Activated T-cell treated with anti-CD3 and anti-CD28 coated beads for 1 hour (primary cell): ENCODE measurements around the gene GALK2.

Experiments
- DNase-seq: peaks from one replicate; pipeline ENCODE4 v3.0.0-alpha.2; 2020; ENCODE audit warnings: low read depth

GALK2 gene

GRCh38 chr15:49169880-49170597 lies at the start of gene GALK2:
GALK2 (plus strand) TSS chr15:49170247; CDS start chr15:49170323, 76 bp downstream.
- peak; percentile 57 for DNase-seq

DNA sequence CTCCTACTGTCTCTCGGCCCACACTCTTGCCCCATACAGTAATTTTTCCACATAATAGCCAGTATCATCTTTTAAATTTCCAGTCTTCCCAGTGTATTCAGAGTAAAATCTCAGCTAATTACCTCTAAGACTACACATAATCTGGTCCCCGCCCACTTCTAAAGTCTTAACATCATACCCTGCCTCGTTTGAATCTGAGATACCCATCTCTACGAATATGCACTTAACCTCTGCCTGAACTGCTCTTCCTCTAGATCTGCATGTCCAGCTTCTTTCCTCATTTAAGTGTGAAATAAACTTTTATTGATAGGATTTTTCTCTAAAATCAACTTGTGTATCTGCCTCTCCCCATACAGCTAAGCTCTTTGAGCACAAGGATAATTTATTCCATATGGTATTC lies 49.2 kb upstream of the GALK2 start:
- DNase-seq: no peak

- DNase-seq: no peak
These were observed 48.1 kb upstream of the GALK2 start for GRCh38 chr15:49121901-49122300.

DNA sequence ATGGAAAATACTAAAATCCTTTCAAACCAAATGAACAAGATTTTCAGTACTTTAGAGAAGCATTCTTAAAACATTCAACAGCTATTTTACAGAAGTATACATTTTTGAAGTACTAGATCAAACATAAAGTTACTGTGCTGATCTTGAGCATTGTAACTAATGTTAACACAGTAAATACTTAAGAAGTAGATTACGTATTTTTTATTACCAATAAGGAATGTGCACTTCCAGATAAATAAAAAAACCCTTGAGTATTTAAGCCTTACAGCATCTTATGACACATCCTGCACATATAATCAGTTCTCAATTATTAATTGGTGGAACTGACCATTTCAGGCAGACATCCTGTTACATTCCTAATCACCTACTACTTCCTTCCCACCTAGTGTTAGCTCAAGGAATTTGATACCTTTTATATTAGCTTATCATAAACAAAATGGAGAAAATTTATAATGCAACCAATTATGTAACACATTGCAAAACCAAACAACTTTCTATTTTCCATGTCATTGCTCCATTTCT lies 47.4 kb upstream of the GALK2 start:
- DNase-seq: no peak

- no peak for DNase-seq
These were observed 45.7 kb upstream of the GALK2 start for GRCh38 chr15:49124371-49124770.

DNA sequence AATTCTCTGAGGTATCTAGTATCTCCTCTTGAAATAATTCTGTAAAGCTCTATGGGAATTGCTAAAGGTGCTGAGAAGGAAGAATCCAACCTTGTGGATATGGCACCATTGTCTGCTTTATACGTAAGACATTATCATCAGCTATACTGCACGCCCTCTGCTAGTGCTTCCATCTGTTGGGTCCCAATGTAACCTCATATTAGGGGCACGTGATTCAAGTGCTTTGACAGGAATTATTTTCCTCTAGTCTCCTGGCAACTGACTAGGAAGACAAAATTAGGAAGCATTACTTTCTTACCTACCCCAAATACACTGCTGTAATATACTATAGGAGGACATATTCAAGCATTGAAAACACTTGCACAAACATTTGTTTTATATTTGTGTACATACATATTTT lies 38.6 kb upstream of the GALK2 start:
- DNase-seq: no peak

GRCh38 chr15:49134683-49135341 lies 35.2 kb upstream of the GALK2 start:
- DNase-seq: no peak

DNA sequence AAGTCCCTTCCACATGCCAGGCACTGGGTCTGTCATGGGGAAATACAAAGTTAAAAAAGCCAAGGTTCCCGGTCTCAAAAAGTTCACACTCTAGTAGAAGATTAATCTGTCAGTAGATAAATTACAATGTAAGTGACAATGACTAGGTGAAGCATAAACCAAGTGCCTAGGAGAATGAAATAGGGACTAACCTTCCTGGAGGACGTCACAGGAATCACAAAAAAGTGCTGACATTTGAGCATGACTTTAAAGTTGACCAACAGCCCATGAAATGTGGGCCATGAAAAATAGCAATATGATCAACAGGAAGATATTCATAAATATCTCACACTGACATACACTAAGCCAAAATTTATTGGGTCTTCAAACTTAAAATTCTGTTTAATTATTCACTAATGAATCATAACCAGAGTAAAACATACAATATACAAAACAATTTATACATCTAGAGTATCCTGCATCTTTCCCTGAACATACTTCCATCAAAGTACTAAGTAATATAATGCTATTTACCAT lies 34.6 kb upstream of the GALK2 start:
- DNase-seq: no peak

DNA sequence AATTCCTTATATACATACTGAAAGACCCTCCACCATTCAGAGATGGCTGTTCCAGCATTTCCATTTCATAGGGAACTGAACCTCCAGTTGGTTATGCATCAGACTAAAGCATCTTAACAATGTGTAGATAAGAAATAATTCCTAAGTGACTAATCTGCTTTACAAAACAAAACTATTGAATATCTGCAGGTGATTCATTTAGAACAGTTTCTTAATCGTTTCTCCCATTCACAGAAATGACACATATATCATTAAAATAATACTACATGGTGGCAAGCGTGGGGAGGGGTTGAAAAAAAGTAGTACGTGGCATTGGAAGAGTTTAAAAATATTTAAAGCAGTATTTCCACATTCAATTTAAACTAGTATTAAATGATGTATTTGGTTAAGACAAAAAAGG lies 34.1 kb upstream of the GALK2 start:
- DNase-seq: no peak

DNA sequence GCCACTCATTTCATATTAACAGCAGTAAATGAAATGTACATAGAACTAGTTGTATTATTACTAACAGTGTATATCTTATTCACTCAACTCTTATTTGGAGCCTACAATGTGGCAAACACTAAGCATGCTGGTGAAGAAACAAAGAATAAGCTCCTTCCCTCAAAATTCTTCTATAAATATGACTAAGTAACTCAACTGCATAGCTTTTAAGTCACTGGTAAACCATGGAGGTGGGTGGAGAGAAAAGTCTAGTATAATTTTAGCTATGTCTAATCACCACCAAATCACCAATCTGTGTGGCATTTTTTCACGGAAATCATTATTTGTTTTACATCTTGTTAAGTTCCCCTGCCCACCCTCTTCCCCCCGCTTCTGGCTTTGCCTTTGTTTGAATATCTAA lies 32.2 kb upstream of the GALK2 start:
- no peak for DNase-seq

GRCh38 chr15:49145651-49146609 lies 24.1 kb upstream of the GALK2 start:
- DNase-seq: no peak

- no peak for DNase-seq
These were observed 21.7 kb upstream of the GALK2 start for GRCh38 chr15:49148298-49148697.

DNA sequence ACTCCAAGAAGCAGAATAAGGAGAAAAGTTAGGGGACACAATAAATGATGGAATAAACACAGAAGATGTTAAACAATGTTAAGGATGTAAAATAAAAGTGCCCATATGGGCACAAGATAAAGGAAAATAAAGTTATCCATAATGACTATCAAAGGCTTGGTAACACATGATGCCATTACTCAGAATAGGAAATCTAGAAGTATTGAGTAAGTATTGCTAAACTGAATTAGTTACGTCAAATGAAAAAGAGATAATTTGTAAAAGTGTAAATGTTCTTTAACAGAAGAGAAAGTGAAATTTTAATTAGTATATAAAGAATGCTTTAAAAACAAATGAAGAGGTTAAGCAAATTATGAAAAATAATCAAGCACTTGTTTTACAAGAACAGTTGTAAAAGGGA lies 21.3 kb upstream of the GALK2 start:
- no peak for DNase-seq

DNA sequence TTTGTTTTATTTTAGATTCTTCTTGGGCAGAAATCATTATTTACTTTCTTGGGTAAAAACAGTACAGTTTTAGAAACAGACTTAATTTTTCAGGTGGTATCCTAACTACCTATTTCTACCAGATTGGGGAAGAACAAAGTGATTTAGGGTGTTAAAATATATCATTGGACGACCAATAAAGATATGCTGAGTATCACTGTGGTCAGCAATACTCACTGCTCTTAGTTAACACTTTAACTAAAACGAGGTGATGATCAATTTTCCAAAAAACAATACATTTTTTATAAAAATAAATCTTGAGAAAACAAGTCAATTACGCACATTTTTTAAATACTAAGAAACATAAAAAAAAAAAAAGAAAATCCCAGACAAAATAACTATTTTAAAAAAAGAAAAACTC lies 18.2 kb upstream of the GALK2 start:
- DNase-seq: no peak

DNA sequence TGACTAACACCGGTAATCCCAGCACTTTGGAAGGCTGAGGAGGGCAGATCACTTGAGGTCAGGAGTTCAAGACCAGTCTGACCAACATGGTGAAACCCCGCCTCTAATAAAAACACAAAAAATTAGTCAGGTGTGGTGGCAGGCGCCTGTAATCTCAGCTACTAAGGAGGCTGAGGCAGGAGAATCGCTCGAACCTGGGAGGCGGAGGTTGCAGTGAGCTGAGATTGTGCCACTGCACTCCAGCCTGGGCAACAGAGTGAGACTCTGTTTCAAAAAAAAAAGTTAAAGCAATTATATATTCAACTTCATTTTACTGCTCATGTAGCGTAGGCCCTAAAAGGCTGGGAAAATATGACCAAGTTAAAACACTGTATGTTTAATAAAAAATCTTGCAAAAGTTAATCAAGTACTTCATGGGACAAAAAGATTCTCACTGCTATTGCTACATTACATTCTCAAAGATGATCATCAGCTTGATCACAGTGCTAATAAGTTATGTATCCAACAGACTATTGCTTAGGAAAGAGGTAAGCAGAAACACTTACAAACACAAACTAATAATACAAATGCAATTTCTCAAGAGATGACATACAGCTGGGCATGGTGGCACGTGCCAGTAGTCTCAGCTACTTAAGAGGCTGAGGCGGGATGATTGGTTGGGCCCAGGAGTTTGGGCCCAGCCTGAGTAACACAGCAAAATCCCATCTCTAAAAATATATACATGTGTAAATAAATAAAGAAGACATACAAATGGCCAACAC lies 17.3 kb upstream of the GALK2 start:
- DNase-seq: no peak

DNA sequence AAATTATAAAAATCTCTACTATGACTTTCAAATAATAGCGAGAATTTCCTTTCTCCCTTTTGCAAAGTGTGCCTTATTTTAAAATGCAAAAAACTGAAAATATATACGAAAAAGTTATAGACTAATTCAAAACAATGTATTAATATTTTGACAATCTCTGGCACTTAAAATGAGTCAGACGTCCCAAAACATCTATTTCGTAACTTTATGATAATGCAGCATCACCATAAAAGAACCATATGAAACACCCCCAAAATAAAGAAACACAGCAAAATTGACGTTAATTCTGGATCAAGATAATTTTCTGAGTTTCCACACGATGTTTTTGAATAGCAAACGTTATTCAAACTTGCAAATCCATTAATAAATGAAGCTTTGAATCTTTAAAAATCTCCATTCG lies 15.7 kb upstream of the GALK2 start:
- no peak for DNase-seq

DNA sequence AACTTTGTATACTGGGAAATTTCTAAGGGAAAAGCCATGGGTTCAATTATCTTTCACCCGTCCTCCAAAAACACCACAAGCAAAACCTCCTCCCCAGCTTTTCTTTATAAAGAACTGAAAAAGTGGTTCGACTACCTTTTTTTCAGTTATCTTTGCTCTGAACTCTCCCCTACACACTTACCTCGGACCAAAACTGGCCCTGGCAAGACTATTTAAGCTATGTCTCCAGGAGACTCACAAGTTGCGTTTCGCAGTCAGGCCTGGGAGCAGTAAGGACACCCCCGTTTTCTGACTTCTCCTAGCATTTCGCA lies 15.3 kb upstream of the GALK2 start:
- no peak for DNase-seq

GRCh38 chr15:49155110-49155833 lies 14.8 kb upstream of the GALK2 start, which contains the start of gene COPS2:
COPS2 (minus strand) TSS chr15:49155599; CDS start chr15:49155578, 21 bp downstream.
- peak; percentile 85 for DNase-seq

DNA sequence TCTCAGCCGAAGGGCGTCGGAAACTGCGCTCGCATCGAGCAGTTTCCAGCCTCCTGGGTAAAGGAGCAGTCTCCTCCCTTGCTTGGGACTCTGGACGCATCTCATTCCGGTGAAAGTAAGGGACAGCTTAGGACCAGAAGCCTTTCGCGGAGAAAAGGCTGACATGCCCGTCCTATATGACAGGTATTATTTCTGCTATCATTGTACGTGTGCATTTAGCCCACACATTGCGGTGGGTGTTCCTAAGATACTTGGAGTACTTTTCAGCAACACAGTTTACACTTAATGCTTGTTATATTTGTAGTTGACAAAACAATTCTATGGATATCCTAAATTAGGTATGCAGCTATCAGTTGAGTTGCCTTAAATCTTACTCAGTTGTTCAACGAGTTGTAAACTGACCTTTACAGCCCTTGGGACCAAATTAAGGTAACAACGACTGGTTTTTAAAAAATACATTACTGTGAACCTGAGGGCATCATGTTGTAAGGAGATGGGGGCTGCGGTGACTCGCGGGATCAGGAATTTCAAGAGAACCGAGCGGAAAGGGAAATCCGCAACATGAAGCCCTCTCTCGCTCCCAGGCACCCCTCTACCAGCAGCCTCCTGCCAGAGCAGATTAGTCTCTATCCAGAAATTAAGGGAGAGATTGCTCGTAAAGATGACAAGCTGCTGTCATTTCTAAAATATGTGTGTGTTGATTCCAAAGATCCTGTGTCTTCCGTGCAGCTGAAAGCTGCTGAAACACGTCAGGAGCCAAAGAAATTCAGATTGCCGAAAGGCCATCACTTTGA lies 14.0 kb upstream of the GALK2 start:
- DNase-seq: no peak

DNA sequence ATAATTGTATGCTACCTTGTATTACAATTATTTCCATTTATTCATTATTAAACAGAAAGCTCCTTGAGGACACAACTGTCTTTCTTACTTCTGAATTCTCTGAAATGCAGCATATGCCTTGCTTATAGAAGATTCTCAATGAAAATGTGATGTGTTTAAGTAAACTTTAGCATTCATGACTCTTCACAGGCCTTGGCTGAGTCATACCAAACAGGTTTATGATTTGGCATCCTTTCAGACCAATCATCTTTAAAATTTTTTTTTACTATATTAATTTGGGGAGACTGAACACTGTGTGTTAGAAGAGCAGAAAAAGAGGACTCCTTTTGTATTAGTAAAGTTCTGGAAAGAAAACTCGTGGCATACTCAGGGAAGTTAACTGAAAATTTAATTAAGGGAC lies 6.4 kb upstream of the GALK2 start:
- DNase-seq: no peak
